ENCODE results near the gene RPS6KA4.

DNA sequence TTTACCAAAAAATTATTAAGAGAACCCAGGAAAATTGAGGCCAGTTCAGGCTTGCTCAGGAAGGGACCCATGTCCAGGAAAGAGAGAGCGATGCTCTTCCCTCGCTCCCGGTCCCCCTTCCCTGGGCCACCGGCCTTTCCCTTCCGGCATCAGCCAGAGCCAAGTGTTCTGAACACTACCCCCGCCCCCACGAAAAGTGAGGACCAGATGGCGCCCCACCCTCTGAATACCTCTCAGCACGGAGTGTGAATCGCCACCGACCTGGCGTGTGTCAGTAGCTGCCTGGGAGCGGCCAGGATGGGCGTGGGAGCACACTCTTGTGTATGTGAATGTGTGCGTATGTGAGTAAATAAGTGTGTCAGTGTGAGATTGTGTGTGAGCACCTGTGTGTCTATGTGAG is 20.2 kb downstream of the RPS6KA4 start:
- TF ChIP-seq POLR2A (IDR thresholded peaks at IDR 0.05; ENCODE audit: low read depth) (no peak), CTCF (IDR thresholded peaks at IDR 0.05) (no peak)

Data from esophagus muscularis mucosa (tissue), 3 donors.